ENCODE results near the gene IMMT.

The IMMT gene

GRCh38 chr2:86097913-86098312 lies 97.3 kb downstream of the IMMT start:
- no peaks in the 10 kb centered on the region for H3K27me3 ChIP-seq
- H3K4me2 ChIP-seq, result no peak overlapping the region
- H3K4me3 ChIP-seq, result no peak overlapping the region
- TF ChIP-seq Cebpa-rat (IDR thresholded peaks at IDR 0.05), result no peak
- H4K20me1 ChIP-seq, result peaks cover 98% of the 10 kb centered on the region
- H3K27ac ChIP-seq, result no peak overlapping the region
- peaks cover 99% of the 10 kb centered on the region for H3K36me3 ChIP-seq
- 0 out of 2 replicates have a peak, but pooled peaks cover 2% of the 10 kb centered on the region for H3K4me1 ChIP-seq
- no peak overlapping the region for H3K9ac ChIP-seq
- no peaks in the 10 kb centered on the region for H3K9me3 ChIP-seq

GRCh38 chr2:86097114-86097896 lies 98.0 kb downstream of the IMMT start:
- no peak for TF ChIP-seq Cebpa-rat (IDR thresholded peaks at IDR 0.05)
- Histone ChIP-seq H3K9me3 (no peaks in the 10 kb centered on the region), H4K20me1 (peaks cover 98% of the 10 kb centered on the region)

DNA sequence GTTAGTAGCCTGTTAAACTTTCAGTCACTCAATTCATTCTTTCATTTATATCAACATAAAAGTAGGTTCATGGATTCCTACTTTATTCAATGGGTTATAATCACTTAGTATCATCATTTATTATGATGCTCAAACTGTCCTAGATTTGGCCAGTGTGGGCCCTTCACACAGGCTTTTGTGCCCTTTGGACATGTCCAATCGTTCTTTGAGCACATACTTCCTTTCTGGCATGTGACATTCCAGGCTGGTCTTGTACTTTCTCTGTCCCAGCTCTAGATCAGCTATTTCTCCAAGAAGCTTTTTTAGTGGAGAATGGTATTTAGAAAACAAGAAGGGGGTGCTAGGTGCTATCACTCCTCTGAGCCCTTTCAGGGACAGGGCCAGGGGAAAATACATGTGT lies 101.0 kb downstream of the IMMT start:
- no peak overlapping the region for H3K27ac ChIP-seq

More at GRCh38 chr2:86097114-86097896, 98.0 kb downstream of the IMMT start:
- H3K4me1 ChIP-seq, result no peaks in the 10 kb centered on the region
- no peak overlapping the region for H3K9ac ChIP-seq
- no peaks in the 10 kb centered on the region for H3K27me3 ChIP-seq
- no peak overlapping the region for H3K4me3 ChIP-seq
- peaks cover 98% of the 10 kb centered on the region for H3K36me3 ChIP-seq
- H3K27ac ChIP-seq, result no peak overlapping the region
- no peak overlapping the region for H3K4me2 ChIP-seq

More for the DNA sequence above, 101.0 kb downstream of the IMMT start:
- Histone ChIP-seq H3K4me2 (no peak overlapping the region), H3K9ac (no peak overlapping the region), H3K9me3 (no peaks in the 10 kb centered on the region), H3K4me1 (no peaks in the 10 kb centered on the region), H4K20me1 (peaks cover 91% of the 10 kb centered on the region), H3K4me3 (no peak overlapping the region), H3K27me3 (no peaks in the 10 kb centered on the region), H3K36me3 (peaks cover 98% of the 10 kb centered on the region)
- TF ChIP-seq Cebpa-rat (IDR thresholded peaks at IDR 0.05), result no peak
